SK-N-MC (cell line): ENCODE results near the gene PAN3.

Experiments used
- EZH2 ChIP-seq: fragments of 200-600 bp; sonication (generic); IDR thresholded peaks from one replicate; pipeline ENCODE4 v1.6.1; 2017; ENCODE audit warnings: antibody characterized with exemption
- POLR2AphosphoS5 ChIP-seq: IDR thresholded peaks from 2 replicates; pipeline ENCODE4 v1.6.1; 2012; ENCODE audit warnings: mild to moderate bottlenecking, low read depth, low read length, borderline replicate concordance

DNA sequence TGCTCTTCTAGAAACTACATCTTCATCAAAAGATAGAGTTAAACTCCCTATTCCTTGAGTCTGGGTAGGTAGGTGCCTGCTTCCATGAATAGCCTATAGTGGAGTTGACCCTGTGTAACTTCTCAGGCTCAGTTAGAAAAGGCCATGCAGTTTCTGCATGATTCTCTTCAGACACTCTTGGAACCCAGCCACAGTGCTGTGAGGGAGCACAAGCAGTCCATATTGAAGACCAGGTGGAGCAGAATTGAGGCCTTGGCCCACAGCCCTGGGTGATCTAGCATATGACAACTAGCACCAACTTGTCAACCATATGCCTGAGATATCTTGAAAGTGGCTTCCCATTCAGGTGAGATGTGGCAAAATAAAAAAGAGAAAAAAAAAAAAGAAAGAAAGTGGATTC is 10.3 kb upstream of the PAN3 start:
- TF ChIP-seq POLR2AphosphoS5 (no peak), EZH2 (no peak)
